NCI-H774 (cell line): Measurements from ENCODE around the gene ARL4A.

Experiments used
- DNase-seq: peaks from one replicate; lab custom pipeline; 2025; lab: John Stamatoyannopoulos, UW

The ARL4A gene

GRCh38 chr7:12703881-12704280, 16.4 kb downstream of the ARL4A start:
- DNase-seq: no peak

DNA sequence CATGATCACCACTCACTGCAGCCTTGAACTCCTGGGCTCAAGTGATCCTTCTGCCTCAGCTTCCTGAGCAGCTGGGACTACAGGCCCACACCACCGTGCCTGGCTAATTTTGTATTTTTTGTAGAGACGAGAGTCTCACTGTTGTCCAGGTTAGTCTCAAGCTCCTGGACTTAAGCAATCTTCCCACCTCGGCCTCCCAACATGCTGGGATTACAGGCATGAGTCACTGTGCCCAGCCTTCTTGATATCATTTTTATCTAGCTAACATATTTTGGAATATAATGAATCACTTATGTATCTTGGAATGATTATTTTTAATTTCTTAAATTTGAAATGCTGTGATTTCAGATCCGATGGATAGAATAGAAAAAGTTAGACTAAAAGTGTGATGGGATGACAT, 18.4 kb downstream of the ARL4A start:
- no peak for DNase-seq

GRCh38 chr7:12706900-12707536, 19.6 kb downstream of the ARL4A start:
- DNase-seq: peak; percentile 71

- no peak for DNase-seq
These were observed 20.9 kb downstream of the ARL4A start for GRCh38 chr7:12708314-12708713.

- no peak for DNase-seq
These were observed 22.5 kb downstream of the ARL4A start for GRCh38 chr7:12709726-12710502.

DNA sequence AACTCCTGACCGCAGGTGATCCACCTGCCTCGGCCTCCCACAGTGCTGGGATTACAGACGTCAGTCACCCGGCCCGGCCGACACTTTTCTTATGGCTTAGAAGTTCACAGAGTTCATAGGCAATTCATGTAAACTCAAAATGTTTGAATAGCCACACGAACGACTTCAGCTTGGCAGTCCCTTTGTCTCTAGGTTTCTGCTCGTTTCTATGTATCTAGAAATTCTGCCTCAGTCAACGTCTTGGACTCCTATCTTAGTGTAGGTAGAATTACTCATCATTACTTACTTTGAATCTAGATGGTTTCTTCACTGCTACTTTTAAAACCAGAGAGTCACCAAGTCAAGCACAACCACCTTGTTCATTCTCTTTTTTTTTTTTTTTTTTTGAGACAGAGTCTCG, 23.7 kb downstream of the ARL4A start:
- DNase-seq: no peak

DNA sequence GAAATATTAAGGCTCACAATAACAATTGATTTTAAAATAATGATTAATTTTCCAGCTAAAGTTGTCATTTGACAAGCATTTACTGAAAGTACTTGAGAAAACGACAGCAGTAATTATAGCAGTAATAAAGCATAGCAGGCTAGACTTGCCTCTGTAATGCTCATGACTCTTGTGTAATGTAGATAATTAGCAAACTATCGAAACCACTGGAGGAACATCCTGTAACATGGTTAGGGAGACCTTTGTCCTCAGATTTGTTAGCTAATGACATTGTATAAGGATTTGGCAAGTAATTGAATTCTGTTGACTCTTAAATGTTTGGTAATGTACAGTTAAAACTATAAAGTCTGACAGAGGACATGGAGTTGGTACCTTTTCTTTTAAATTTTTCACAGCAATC, 24.8 kb downstream of the ARL4A start:
- peak; percentile 3 for DNase-seq

- no peak for DNase-seq
These were observed 26.4 kb downstream of the ARL4A start for GRCh38 chr7:12713625-12714378.

GRCh38 chr7:12714379-12714737, 26.9 kb downstream of the ARL4A start:
- no peak for DNase-seq

DNA sequence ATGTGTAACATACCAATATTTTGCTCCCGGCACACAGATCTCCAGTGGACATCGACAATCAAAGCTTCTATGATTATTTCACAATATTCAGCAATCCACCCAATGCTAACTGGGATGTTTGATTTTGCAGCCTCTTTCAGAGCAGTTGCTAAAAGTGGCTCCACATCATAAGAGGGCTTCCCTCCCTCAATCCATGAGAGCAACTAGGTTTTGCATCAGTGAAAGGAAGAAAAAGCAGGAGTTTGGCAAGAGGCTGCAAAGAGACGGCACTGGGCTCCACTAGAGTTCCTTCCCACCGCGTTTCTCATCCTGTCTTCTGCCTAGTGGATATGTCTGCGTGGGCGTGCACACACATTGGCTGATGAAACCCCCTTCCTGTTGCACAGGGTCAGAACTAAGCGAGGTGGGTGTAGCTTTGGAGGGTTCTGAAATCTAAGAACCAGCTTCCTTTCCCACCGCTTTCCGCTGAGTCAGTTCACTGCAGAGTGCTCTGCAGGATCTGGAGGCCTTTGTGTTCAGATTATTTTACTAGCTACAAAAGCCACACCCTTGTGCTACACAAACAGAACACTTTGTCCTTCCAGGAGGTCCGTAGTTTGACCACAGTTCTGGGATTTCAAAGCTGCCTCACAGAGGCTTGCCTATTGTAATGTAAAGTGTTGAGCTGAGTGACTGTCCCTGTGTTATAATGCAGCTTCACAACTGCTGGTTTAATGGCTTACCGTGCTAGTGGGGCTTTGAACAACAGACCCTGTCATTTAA, 28.1 kb downstream of the ARL4A start:
- DNase-seq: peak; percentile 54

DNA sequence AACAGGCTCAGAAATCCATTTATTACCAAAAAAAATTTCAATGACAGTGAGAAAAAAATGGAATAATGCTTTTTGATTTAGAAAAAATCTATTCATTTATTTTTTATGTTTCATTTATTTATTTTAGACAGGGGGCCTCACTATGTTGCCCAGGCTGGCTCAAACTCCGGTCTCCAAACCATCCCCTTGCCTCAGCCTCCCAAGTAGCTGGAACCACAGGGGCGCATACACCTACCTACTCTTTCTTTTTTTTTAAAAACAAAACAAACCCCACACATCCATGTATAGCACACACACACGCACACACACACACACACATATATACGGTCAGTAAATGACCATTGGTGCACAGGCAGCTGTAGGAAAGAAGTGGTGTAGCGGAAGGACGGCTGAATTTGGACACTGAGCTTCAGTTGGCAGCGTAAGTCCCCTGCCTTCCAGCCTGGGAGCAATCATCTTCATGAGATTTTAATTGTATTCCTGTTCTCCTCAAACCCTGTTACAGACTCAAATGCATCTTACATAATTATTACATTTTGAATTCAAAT, 28.8 kb downstream of the ARL4A start:
- no peak for DNase-seq

- DNase-seq: no peak
These were observed 29.3 kb downstream of the ARL4A start for GRCh38 chr7:12716722-12717121.

- DNase-seq: no peak
These were observed 31.9 kb downstream of the ARL4A start for GRCh38 chr7:12719141-12719919.

DNA sequence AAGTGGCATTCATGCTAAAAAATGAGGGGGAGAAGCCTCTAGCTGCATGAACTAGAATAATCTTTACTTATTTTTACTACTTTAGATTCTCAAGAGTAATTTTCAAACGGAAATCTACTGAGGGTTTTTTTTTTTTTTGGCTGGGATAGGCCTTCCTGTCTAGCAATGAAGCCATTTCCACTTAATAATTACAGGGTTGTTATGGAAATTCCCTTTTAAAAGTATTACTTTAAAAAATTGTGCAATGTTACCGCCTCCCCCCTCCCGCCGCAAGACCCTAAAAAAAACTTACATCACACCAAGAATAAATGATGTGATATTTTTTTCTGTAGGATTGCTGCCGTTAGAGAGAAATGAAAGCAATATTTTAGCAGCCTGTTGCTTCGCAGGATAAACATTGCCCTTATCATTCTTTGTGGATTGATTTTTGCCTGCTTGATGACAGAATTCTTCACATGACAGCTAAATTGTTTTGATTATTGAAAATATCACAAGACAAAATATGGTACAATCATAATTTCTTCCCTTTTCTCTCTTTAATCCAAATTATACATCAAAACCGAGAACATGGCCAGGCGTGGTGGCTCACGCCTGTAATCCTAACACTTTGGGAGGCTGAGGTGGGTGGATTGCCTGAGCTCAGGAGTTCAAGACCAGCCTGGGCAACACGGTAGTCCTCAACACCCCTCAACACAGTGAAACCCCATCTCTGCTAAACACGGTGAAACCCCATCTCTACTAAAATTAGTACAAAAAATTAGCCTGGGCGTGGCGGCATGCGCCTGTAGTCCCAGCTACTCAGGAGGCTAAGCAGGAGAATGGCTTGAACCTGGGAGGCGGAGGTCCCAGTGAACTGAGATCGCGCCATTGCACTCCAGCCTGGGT, 32.8 kb downstream of the ARL4A start:
- no peak for DNase-seq

GRCh38 chr7:12721286-12721830, 33.9 kb downstream of the ARL4A start:
- DNase-seq: no peak

DNA sequence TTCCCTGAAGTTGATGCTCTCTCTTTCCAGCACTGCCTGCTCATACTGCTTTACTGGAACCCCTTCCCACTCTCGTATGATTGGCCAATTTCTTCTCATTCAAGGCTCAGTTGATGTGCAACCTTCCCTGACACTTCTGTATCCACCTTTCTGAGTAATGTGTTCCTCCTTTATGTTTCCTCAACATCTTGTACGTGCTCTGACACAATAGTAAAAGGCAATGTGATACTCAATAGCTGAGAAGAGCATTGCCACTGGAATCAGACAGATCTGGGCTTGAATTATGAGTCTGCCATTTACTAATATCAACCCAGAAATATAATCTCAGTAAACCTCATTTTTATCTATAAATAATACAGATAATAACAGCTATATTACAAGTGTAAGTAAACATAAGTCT, 34.7 kb downstream of the ARL4A start:
- DNase-seq: no peak

GRCh38 chr7:12722636-12723605, 35.5 kb downstream of the ARL4A start:
- no peak for DNase-seq

DNA sequence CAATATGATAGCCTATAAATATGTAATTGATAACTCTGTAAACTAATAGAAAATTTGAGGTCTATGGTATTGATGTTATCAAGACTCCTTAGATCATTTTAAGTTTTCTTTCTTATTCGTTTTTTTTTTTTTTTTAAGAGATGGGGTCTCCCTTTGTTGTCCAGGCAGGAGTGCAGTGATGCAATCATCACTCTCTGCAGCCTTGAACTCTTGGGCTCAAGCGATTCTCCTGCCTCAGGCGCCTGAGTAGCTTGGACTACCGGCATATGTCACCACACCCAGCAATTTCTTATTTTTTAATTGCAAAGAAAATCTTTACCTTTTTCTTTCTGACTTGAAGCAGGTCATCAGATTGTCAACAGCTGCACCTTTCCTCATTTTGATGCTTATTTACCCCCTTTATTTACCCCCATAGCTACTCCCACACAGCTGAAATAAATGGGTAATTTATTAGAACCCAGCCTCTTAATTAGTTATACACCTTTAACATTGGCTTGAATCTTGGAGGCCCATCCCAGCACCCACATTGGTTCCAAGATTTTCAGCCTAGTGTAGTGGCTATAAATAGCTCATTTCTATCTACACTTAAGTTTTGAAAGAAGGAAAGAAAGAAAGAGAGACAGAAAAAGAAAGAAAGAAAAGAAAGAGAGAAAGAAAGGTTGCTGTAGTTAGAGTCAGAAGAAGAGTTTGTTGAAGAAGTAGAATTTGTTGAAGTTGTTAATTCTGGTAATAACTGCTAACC, 38.3 kb downstream of the ARL4A start:
- DNase-seq: no peak
